ENCODE measurements around the gene BCAS3. TPM values are rescaled to one million over a fixed set of nuclear protein-coding genes. Genes with fewer than 3 reads are reported as not detected.

Gene BCAS3
- polyA plus RNA-seq, 3 donors: 10.3 to 19.1 (median 14.7) TPM

GRCh38 chr17:60941571-60941970 lies 263.9 kb downstream of the BCAS3 start:
- Mint-ChIP-seq H3K9me3 (peaks cover 0 to 3% (median 0%) of the 10 kb centered on the region in 7 donors), H3K4me1 (peaks cover 4% of the 10 kb centered on the region), H3K36me3 (no peaks in the 10 kb centered on the region), H3K27me3 (ENCODE audit: low read depth in 3 of 3) (peaks cover 0 to 3% (median 0%) of the 10 kb centered on the region in 3 donors), H3K27ac (no peak overlapping the region), H3K4me3 (no peak overlapping the region)
- H3K9me3 ChIP-seq (replicated peaks in 1 of 2; ENCODE audit: control insufficient read depth in 1 of 2, insufficient read depth in 1 of 2, low read length in 2 of 2): no peaks in the 10 kb centered on the region
- no peaks in the 10 kb centered on the region for H3K27me3 ChIP-seq (ENCODE audit: control insufficient read depth in 2 of 2, insufficient read depth in 2 of 2, low read length in 2 of 2)
- H3K27ac ChIP-seq (ENCODE audit: low read depth in 1 of 2, low read length in 2 of 2): no peak overlapping the region
- H3K36me3 ChIP-seq (replicated peaks in 1 of 2; ENCODE audit: control insufficient read depth in 1 of 2, insufficient read depth in 2 of 2, low read length in 2 of 2): no peaks in the 10 kb centered on the region
- H3K9ac ChIP-seq (ENCODE audit: insufficient read depth, low read length, poor library complexity, severe bottlenecking): no peak overlapping the region
- no peaks in the 10 kb centered on the region for H4K20me1 ChIP-seq (ENCODE audit: insufficient read depth, low read length)
- no CpG with 5 or more reads among the region's 2 CpGs for WGBS (ENCODE audit: insufficient coverage)
- H3K79me2 ChIP-seq (ENCODE audit: insufficient read depth, low read length): no peaks in the 10 kb centered on the region
- no peak overlapping the region for H2AFZ ChIP-seq (ENCODE audit: insufficient read depth, low read depth, low read length, poor library complexity, severe bottlenecking)
- DNase-seq: no peak
- H3K4me3 ChIP-seq (replicated peaks in 1 of 3; ENCODE audit: low read depth in 2 of 3, low read length in 3 of 3): no peak overlapping the region
- no peak for TF ChIP-seq CTCF (IDR thresholded peaks at IDR 0.05)
- intact Hi-C loops (cut with micrococcal nuclease): no loop called here
- H3K4me2 ChIP-seq (replicated peaks; ENCODE audit: extremely low read depth, low read length, poor library complexity, severe bottlenecking): no peak overlapping the region
- H3K4me1 ChIP-seq (ENCODE audit: control insufficient read depth in 1 of 2, insufficient read depth in 2 of 2, low read length in 2 of 2): no peaks in the 10 kb centered on the region

GRCh38 chr17:60944751-60945150 lies 267.1 kb downstream of the BCAS3 start:
- Histone ChIP-seq H3K4me3 (replicated peaks in 1 of 3; ENCODE audit: low read depth in 2 of 3, low read length in 3 of 3) (no peak overlapping the region), H3K9ac (ENCODE audit: insufficient read depth, low read length, poor library complexity, severe bottlenecking) (no peak overlapping the region), H2AFZ (ENCODE audit: insufficient read depth, low read depth, low read length, poor library complexity, severe bottlenecking) (no peak overlapping the region), H3K4me1 (ENCODE audit: control insufficient read depth in 1 of 2, insufficient read depth in 2 of 2, low read length in 2 of 2) (no peaks in the 10 kb centered on the region), H3K79me2 (ENCODE audit: insufficient read depth, low read length) (no peaks in the 10 kb centered on the region), H4K20me1 (ENCODE audit: insufficient read depth, low read length) (no peaks in the 10 kb centered on the region), H3K9me3 (replicated peaks in 1 of 2; ENCODE audit: control insufficient read depth in 1 of 2, insufficient read depth in 1 of 2, low read length in 2 of 2) (no peaks in the 10 kb centered on the region), H3K27ac (ENCODE audit: low read depth in 1 of 2, low read length in 2 of 2) (no peak overlapping the region), H3K27me3 (ENCODE audit: control insufficient read depth in 2 of 2, insufficient read depth in 2 of 2, low read length in 2 of 2) (no peaks in the 10 kb centered on the region), H3K4me2 (replicated peaks; ENCODE audit: extremely low read depth, low read length, poor library complexity, severe bottlenecking) (no peak overlapping the region), H3K36me3 (replicated peaks in 1 of 2; ENCODE audit: control insufficient read depth in 1 of 2, insufficient read depth in 2 of 2, low read length in 2 of 2) (no peaks in the 10 kb centered on the region)
- TF ChIP-seq CTCF (IDR thresholded peaks at IDR 0.05): no peak
- Mint-ChIP-seq H3K4me3 (no peak overlapping the region), H3K36me3 (peaks cover 1 to 3% of the 10 kb centered on the region in 2 donors), H3K4me1 (peaks cover 4% of the 10 kb centered on the region), H3K27ac (no peak overlapping the region), H3K9me3 (peaks cover 0 to 6% (median 0%) of the 10 kb centered on the region in 7 donors), H3K27me3 (ENCODE audit: low read depth in 3 of 3) (peaks cover 0 to 3% (median 0%) of the 10 kb centered on the region in 3 donors)
- intact Hi-C loops (cut with micrococcal nuclease): no loop called here
- DNase-seq: no peak
- no CpG with 5 or more reads among the region's 3 CpGs for WGBS (ENCODE audit: insufficient coverage)

Measured in CD14-positive monocyte (primary cell).